Right atrium auricular region (tissue), 2 donors: ENCODE measurements around the gene RARRES2. TPM values are rescaled to one million over a fixed set of nuclear protein-coding genes. Genes with fewer than 3 reads are reported as not detected.

Source experiments
- DNase-seq: peaks from one replicate; pipeline ENCODE4 v3.0.0-alpha.2; 2019; ENCODE audit warnings: low spot score
- H3K27ac ChIP-seq, 2 donors: fragments of 200-600 bp; sonication (generic); 1 replicate in 1 of 2; 2 replicates in 1 of 2; pipeline ENCODE4 v1.5.1; 2016 to 2019
- H3K27me3 ChIP-seq, 2 donors: fragments of 200-600 bp; sonication (generic); one replicate each; pipeline versions ENCODE4 v1.5.1 to v1.6.0; 2017 to 2019
- H3K36me3 ChIP-seq: fragments of 200-600 bp; sonication (generic); one replicate; pipeline ENCODE4 v1.5.1; 2016
- H3K4me1 ChIP-seq, 2 donors: fragments of 200-600 bp; sonication (generic); one replicate each; pipeline versions ENCODE4 v1.5.1 to v1.6.0; 2017 to 2019
- H3K4me3 ChIP-seq, 2 donors: fragments of 200-600 bp; sonication (generic); 1 replicate in 1 of 2; 2 replicates in 1 of 2; pipeline ENCODE4 v1.5.1; 2017 to 2019; ENCODE audit warnings: mild to moderate bottlenecking in 1 of 2, moderate library complexity in 1 of 2
- H3K9me3 ChIP-seq, 2 donors: fragments of 200-600 bp; sonication (generic); one replicate each; pipeline ENCODE4 v1.5.1; 2019
- total RNA-seq, 2 donors: library from RNA; depleted of rRNA; stranded (reverse); fragments of >200 nt; gene quantifications; one replicate each; pipeline ENCODE4 v1.1.0, GENCODE V29; 2016
- TF ChIP-seq, protein P1 (sequence below), 2 donors: fragments of 200-600 bp; sonication (generic); IDR thresholded peaks; one replicate each; pipeline ENCODE4 v1.5.1; 2019; ENCODE audit warnings: antibody characterized with exemption in 2 of 2

Gene RARRES2
- total RNA-seq, 2 donors from 2014 or later = 105 to 197 TPM

DNA sequence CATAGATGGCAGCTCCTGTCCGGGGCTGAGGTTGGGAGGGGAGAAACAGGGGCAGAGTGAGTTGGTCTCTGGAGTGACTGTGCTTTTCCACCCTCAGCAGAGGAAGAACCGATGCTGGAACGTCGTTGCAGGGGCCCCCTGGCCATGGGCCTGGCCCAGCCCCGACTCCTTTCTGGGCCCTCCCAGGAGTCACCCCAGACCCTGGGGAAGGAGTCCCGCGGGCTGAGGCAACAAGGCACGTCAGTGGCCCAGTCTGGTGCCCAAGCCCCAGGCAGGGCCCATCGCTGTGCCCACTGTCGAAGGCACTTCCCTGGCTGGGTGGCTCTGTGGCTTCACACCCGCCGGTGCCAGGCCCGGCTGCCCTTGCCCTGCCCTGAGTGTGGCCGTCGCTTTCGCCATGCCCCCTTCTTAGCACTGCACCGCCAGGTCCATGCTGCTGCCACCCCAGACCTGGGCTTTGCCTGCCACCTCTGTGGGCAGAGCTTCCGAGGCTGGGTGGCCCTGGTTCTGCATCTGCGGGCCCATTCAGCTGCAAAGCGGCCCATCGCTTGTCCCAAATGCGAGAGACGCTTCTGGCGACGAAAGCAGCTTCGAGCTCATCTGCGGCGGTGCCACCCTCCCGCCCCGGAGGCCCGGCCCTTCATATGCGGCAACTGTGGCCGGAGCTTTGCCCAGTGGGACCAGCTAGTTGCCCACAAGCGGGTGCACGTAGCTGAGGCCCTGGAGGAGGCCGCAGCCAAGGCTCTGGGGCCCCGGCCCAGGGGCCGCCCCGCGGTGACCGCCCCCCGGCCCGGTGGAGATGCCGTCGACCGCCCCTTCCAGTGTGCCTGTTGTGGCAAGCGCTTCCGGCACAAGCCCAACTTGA lies 29.9 kb upstream of the RARRES2 start:
- Histone ChIP-seq H3K36me3 (peaks cover 41% of the 10 kb centered on the region), H3K9me3 (no peaks in the 10 kb centered on the region), H3K4me1 (peaks cover 0 to 48% of the 10 kb centered on the region in 2 donors), H3K27ac (no peak overlapping the region), H3K27me3 (no peaks in the 10 kb centered on the region), H3K4me3 (no peak overlapping the region)
- TF ChIP-seq, protein P1, sequence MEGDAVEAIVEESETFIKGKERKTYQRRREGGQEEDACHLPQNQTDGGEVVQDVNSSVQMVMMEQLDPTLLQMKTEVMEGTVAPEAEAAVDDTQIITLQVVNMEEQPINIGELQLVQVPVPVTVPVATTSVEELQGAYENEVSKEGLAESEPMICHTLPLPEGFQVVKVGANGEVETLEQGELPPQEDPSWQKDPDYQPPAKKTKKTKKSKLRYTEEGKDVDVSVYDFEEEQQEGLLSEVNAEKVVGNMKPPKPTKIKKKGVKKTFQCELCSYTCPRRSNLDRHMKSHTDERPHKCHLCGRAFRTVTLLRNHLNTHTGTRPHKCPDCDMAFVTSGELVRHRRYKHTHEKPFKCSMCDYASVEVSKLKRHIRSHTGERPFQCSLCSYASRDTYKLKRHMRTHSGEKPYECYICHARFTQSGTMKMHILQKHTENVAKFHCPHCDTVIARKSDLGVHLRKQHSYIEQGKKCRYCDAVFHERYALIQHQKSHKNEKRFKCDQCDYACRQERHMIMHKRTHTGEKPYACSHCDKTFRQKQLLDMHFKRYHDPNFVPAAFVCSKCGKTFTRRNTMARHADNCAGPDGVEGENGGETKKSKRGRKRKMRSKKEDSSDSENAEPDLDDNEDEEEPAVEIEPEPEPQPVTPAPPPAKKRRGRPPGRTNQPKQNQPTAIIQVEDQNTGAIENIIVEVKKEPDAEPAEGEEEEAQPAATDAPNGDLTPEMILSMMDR (IDR thresholded peaks at IDR 0.05) = no peak
- no peak for DNase-seq

DNA sequence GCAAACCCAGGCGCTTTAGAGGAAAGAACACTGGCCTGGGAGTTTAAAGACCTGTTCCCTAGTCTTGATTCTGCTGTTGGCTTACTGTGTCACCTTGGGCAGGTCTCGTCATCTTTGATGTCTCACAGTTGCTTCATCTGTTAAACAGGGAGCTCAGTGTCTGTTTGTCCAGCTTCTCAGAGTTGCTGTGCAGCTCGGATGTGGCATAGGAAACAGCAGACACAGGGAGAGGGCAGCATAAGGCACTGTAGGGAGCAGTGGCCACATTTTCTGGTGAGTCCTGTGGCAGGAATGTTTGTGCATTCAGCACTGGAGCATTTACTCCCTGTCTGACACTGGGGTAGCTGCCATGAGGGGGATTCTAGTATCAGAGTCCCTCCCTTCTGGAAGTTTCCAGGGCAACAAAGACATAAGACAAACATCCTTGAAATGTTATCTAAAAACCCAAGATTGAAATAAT lies 29.2 kb upstream of the RARRES2 start:
- peaks cover 0 to 48% of the 10 kb centered on the region in 2 donors for H3K4me1 ChIP-seq
- H3K27ac ChIP-seq = peak overlapping the region; percentile 91 to 98
- H3K4me3 ChIP-seq = no peak overlapping the region
- TF ChIP-seq, protein P1 (IDR thresholded peaks at IDR 0.05) = no peak
- H3K9me3 ChIP-seq = no peaks in the 10 kb centered on the region
- H3K36me3 ChIP-seq = peaks cover 41% of the 10 kb centered on the region
- no peak for DNase-seq
- no peaks in the 10 kb centered on the region for H3K27me3 ChIP-seq

- Histone ChIP-seq H3K27ac (peak overlapping the region; percentile 91 to 98), H3K27me3 (no peaks in the 10 kb centered on the region), H3K4me1 (peaks cover 0 to 48% of the 10 kb centered on the region in 2 donors), H3K36me3 (peaks cover 41% of the 10 kb centered on the region), H3K4me3 (peak overlapping the region; percentile 62 to 70), H3K9me3 (no peaks in the 10 kb centered on the region)
- DNase-seq = no peak
- TF ChIP-seq, protein P1 (IDR thresholded peaks at IDR 0.05) = no peak
Measured at GRCh38 chr7:150369748-150370501, 28.5 kb upstream of the RARRES2 start.

DNA sequence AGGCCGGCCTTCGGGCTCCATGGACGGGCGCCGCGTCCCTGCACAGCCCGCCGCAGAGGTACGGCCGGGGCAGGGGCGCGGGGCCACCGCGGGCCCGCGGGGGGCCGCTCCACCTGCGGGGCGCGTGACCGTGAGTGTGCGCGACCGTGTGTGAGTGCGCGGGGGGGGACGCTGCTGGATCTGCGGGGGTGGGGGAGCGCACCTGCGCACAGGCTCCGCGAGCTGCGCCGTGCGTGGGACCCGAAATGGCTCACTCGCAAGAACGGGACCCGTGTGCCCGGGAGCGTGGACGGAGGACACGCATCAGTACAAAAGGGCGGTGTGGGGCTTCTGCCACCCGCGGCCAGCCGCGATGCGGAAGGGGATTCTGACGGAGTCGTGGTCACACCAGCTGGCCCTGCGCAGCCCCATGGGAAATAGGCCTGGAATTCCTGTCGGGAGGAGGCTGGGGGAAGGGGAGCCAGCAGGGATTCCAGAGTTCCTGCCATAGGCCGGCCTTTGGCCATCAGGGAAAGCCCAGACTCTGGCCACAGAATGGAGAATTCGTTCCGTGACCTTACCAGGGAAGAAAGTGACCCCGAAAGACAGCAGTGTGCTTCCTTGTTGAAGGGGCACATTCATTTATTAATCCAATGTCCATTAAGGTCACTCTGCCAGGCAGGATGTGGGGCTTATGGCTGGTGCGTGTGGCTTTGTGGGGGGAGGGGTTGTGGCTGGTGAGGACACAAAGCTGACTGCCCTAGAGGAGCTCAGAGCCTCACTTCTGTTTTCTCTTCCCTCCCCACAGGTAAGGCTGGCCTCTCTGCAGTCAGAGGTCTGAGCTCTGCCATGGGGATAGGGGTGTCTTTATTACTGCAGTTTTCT lies 27.7 kb upstream of the RARRES2 start:
- DNase-seq = peak; percentile 71
- no peaks in the 10 kb centered on the region for H3K9me3 ChIP-seq
- H3K27ac ChIP-seq = peak overlapping the region; percentile 91 to 98
- peak overlapping the region; percentile 62 to 70 for H3K4me3 ChIP-seq
- peaks cover 0 to 46% of the 10 kb centered on the region in 2 donors for H3K4me1 ChIP-seq
- TF ChIP-seq, protein P1 (IDR thresholded peaks at IDR 0.05) = no peak
- H3K36me3 ChIP-seq = peaks cover 41% of the 10 kb centered on the region
- H3K27me3 ChIP-seq = no peaks in the 10 kb centered on the region
